GM12864 (cell line): ENCODE measurements around the gene SLC12A2.

ENCODE experiments used
- DNase-seq: peaks from one replicate; pipeline ENCODE4 v3.0.0-alpha.2; 2011; ENCODE audit warnings: low read depth
- H3K4me3 ChIP-seq: 2 replicates; pipeline ENCODE4 v1.5.1; 2011; ENCODE audit warnings: mild to moderate bottlenecking, low read depth, low read length, control low read depth
- TF ChIP-seq, protein P1 (sequence below): IDR thresholded peaks from 2 replicates; pipeline ENCODE4 v1.5.1; 2011; ENCODE audit warnings: low read depth, mild to moderate bottlenecking, moderate library complexity, low read length, control low read depth, inconsistent platforms; ENCODE audit errors: missing control alignments

SLC12A2 gene

DNA sequence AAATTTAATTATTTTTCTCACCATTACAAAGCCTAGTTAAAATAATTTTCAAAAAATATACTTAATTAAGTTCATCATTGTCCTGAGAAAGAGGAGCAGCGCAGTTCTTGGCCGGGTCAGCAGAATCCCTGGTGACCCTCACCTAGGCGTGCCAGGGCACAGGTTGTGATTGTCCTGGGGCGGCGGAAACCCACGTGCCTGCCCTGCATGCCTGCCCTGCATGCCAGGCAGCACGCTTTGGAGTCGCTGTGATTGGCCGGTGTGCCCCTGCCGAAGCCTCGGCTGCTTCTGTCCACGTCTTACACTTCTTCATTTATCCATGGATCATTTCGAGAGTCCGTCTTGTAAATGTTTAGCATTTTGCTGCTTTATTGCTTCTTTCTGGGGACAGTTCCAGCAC lies 25.6 kb downstream of the SLC12A2 start:
- no peak overlapping the region for H3K4me3 ChIP-seq
- TF ChIP-seq, protein P1, sequence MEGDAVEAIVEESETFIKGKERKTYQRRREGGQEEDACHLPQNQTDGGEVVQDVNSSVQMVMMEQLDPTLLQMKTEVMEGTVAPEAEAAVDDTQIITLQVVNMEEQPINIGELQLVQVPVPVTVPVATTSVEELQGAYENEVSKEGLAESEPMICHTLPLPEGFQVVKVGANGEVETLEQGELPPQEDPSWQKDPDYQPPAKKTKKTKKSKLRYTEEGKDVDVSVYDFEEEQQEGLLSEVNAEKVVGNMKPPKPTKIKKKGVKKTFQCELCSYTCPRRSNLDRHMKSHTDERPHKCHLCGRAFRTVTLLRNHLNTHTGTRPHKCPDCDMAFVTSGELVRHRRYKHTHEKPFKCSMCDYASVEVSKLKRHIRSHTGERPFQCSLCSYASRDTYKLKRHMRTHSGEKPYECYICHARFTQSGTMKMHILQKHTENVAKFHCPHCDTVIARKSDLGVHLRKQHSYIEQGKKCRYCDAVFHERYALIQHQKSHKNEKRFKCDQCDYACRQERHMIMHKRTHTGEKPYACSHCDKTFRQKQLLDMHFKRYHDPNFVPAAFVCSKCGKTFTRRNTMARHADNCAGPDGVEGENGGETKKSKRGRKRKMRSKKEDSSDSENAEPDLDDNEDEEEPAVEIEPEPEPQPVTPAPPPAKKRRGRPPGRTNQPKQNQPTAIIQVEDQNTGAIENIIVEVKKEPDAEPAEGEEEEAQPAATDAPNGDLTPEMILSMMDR = no peak
- no peak for DNase-seq

DNA sequence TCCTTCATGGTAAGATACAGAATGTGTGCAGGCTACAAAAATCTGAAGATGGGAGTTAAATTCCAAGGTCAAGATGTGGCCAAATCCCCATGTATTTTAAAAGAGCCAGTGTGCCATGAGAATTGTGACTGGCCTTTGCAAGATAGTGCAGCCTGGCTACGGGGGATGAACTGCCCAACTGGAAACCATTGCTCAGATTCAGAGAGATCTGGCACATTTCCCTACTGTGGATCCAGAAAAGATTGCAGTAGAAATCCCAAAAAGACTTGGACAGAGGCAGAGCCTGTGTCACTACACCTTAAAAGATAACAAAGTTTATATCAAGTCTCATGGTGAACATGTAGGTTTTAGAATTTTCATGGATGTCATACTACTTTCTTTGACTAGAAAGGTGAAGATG lies 26.2 kb downstream of the SLC12A2 start:
- DNase-seq = no peak
- no peak overlapping the region for H3K4me3 ChIP-seq
- TF ChIP-seq, protein P1 = no peak

DNA sequence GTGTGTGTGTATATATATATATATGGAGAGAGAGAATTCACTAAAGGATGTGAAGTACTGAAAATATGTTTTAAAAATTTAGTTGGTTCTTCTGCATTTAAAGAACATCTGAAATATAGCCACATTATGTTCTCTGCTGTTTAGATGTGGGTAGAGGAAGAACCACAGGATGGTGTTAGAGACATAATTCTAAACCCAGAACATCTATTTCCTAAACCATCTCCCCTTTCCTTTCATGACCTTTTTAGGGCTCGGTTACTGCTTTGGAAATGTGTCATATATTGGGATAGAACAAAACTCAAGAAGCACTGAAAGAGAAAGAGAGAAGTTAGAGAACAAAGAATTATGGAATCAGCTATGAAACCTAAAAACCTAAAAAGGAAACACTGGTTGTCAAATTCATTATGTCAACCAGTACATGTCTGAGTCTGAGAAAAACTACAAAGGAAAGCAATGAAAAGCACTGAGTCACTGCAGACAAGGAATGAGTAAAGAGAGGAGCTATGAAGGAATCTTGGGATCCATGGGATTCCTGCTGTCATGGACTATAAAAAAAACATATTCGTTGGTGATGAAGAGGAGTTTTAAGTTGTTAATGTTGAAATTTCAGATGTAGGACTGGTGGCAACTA lies 28.4 kb downstream of the SLC12A2 start:
- no peak for DNase-seq
- TF ChIP-seq, protein P1 = no peak
- H3K4me3 ChIP-seq = no peak overlapping the region

DNA sequence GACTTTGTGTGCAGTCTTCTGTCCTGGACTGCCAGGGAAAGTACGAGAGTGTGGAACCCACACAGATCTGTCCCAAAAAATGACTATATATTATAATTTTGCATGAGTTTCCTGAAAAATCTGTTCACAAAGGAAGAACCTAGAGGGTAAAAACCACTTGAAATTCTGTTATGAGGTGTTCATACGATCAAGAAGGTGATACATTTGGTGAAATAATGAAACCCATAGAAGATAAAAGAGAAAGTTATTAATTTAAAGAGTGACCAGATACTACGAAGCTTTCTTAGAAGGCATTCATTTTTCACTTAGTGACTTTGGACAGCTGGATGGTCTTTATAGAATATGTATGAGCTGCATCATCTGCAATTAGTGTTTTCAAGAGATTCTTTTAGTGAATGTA lies 32.9 kb downstream of the SLC12A2 start:
- DNase-seq = no peak
- TF ChIP-seq, protein P1 = no peak
- H3K4me3 ChIP-seq = no peak overlapping the region

DNA sequence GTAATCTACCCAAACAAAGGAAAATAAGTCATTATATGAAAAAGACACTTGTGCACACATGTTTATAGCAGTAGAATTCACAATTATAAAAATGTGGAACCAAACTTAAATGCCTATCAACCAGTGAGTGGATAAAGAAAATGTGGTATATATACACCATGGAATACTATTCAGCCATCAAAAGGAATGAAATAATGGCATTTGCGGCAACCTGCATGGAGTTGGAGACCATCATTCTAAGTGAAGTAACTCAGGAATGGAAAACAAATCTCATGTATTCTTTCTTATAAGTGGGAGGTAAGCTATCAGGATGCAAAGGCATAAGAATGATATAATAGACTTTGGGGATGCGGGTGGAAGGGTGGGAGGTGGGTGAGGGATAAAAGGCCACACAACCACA lies 34.6 kb downstream of the SLC12A2 start:
- no peak for DNase-seq
- H3K4me3 ChIP-seq = no peak overlapping the region
- TF ChIP-seq, protein P1 = no peak

DNA sequence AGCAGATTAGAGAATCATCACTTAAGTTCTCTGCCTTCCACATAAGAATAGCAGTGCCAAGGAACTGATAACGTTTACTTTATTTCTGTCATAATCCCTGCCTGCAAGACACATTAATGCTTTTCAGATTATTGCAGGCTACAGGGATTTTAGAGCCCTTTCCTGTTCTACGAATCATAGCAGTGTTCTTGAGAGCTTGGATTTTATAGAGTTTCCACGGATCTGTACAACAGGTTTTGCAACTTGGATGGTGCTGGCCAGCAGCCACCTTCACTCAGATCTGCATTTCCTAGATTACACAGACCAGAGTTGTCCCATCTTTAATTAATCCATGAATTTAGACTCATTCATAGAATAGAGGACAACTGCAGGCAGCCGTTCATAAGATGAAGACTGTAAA lies 38.1 kb downstream of the SLC12A2 start:
- no peak for DNase-seq
- H3K4me3 ChIP-seq = no peak overlapping the region
- TF ChIP-seq, protein P1 = no peak

DNA sequence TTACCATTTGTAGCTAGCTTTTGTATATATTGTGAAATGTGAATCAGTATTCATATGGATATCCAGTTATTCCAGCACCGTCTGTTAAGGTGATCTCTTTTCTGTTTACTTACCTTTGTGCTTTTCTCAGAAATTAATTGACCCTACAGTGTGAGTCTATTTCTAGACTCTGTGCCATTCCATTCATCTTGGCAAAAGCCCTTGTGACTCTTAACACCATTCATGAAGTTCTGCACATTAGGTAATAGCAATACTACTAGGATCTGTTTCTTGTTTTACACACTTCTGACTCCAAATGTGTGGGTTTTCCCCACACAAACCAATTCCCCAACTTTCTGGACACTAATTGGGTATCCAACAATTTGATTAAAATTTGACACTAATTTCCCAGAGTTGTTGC lies 40.4 kb downstream of the SLC12A2 start:
- TF ChIP-seq, protein P1 = no peak
- DNase-seq = no peak

More for the DNA sequence above, 40.4 kb downstream of the SLC12A2 start:
- no peak overlapping the region for H3K4me3 ChIP-seq
